Measurements from ENCODE around the gene ETV6. TPM values are rescaled to one million over a fixed set of nuclear protein-coding genes. Genes with fewer than 3 reads are reported as not detected.

The ETV6 gene
- total RNA-seq, 2 donors from 2014 or later, result 54.6 to 64.3 TPM

- DNase-seq, result no peak
- no peak for ATAC-seq
- intact Hi-C loops (cut with DNase I, micrococcal nuclease), result no loop called here
These were observed 110.4 kb downstream of the ETV6 start for GRCh38 chr12:11759899-11760298.

GRCh38 chr12:11761869-11762567 is 112.5 kb downstream of the ETV6 start:
- intact Hi-C loops (cut with DNase I, micrococcal nuclease), result no loop called here
- ATAC-seq, result peak; percentile 9

GRCh38 chr12:11762723-11763326 is 113.4 kb downstream of the ETV6 start:
- DNase-seq, result no peak
- intact Hi-C loops (cut with DNase I, micrococcal nuclease), result no loop called here
- ATAC-seq, result no peak

More at GRCh38 chr12:11761869-11762567, 112.5 kb downstream of the ETV6 start:
- no peak for DNase-seq

GRCh38 chr12:11763760-11764520 is 114.5 kb downstream of the ETV6 start:
- peak; percentile 85 for ATAC-seq

GRCh38 chr12:11764837-11765236 is 115.4 kb downstream of the ETV6 start:
- DNase-seq, result no peak
- intact Hi-C loops (cut with DNase I, micrococcal nuclease), result no loop called here

More at GRCh38 chr12:11763760-11764520, 114.5 kb downstream of the ETV6 start:
- intact Hi-C loops (cut with DNase I, micrococcal nuclease), result no loop called here
- no peak for DNase-seq

GRCh38 chr12:11765421-11765816 is 115.9 kb downstream of the ETV6 start:
- intact Hi-C loops (cut with DNase I, micrococcal nuclease), result no loop called here
- no peak for ATAC-seq
- no peak for DNase-seq

More at GRCh38 chr12:11764837-11765236, 115.4 kb downstream of the ETV6 start:
- ATAC-seq, result no peak

GRCh38 chr12:11765817-11766794 is 116.6 kb downstream of the ETV6 start:
- intact Hi-C loops (cut with DNase I, micrococcal nuclease), result no loop called here
- peak; percentile 30 to 39 for DNase-seq
- ATAC-seq, result no peak

- no peak for DNase-seq
- ATAC-seq, result no peak
- intact Hi-C loops (cut with DNase I, micrococcal nuclease), result no loop called here
These were observed 117.7 kb downstream of the ETV6 start for GRCh38 chr12:11767029-11767724.

- ATAC-seq, result no peak
- no peak for DNase-seq
- intact Hi-C loops (cut with DNase I, micrococcal nuclease), result no loop called here
These were observed 118.3 kb downstream of the ETV6 start for GRCh38 chr12:11767798-11768197.

- ATAC-seq (peak; percentile 62), DNase-seq (no peak)
- intact Hi-C loops (cut with DNase I, micrococcal nuclease), result no loop called here
These were observed 118.9 kb downstream of the ETV6 start for GRCh38 chr12:11768233-11768965.

GRCh38 chr12:11769723-11770514 is 120.4 kb downstream of the ETV6 start:
- DNase-seq (peak; percentile 48 to 62), ATAC-seq (peak; percentile 85)
- intact Hi-C loops (cut with DNase I, micrococcal nuclease), result no loop called here

GRCh38 chr12:11771356-11771755 is 121.9 kb downstream of the ETV6 start:
- no peak for DNase-seq
- ATAC-seq, result no peak
- intact Hi-C loops (cut with DNase I, micrococcal nuclease), result no loop called here

- DNase-seq (no peak), ATAC-seq (no peak)
- intact Hi-C loops (cut with DNase I, micrococcal nuclease), result no loop called here
These were observed 122.5 kb downstream of the ETV6 start for GRCh38 chr12:11771895-11772502.

GRCh38 chr12:11773889-11774677 is 124.6 kb downstream of the ETV6 start:
- ATAC-seq (peak; percentile 50), DNase-seq (no peak)
- intact Hi-C loops (cut with DNase I, micrococcal nuclease), result no loop called here

GRCh38 chr12:11774821-11775220 is 125.3 kb downstream of the ETV6 start:
- intact Hi-C loops (cut with DNase I, micrococcal nuclease), result no loop called here
- ATAC-seq, result no peak
- DNase-seq, result no peak

GRCh38 chr12:11776316-11776715 is 126.8 kb downstream of the ETV6 start:
- intact Hi-C loops (cut with DNase I, micrococcal nuclease), result no loop called here
- DNase-seq, result no peak
- no peak for ATAC-seq

Measured in left colon (tissue), 2 donors.